BJ (cell line): Measurements from ENCODE around the gene SHMT2. TPM values are rescaled to one million over a fixed set of nuclear protein-coding genes. Genes with fewer than 3 reads are reported as not detected.

Source experiments
- CTCF ChIA-PET: fragments of 350-600 bp; formaldehyde crosslinking; extraction: SDS; loops from one replicate; lab custom pipeline; 2021; ENCODE audit warnings: antibody characterized with exemption, inconsistent platforms; lab: Yijun Ruan, JAX
- POLR2A ChIA-PET: fragments of 300-600 bp; sonication (Branson Sonifier 250); formaldehyde crosslinking; extraction: SDS; loops from one replicate; lab custom pipeline; 2021; ENCODE audit warnings: antibody characterized with exemption; lab: Charles Lee
- DNase-seq: peaks from one replicate; pipeline ENCODE4 v3.0.0-alpha.2; 2011; ENCODE audit warnings: low read depth
- H3K27me3 ChIP-seq: 2 replicates; pipeline ENCODE4 v1.6.0; 2011; ENCODE audit warnings: low read length; ENCODE audit not compliant: control insufficient read depth, insufficient read depth
- H3K36me3 ChIP-seq: 2 replicates; pipeline ENCODE4 v1.5.1; 2011; ENCODE audit warnings: low read length; ENCODE audit not compliant: control insufficient read depth, insufficient read depth
- H3K4me3 ChIP-seq: 2 replicates; pipeline ENCODE4 v1.5.1; 2011; ENCODE audit warnings: low read depth, mild to moderate bottlenecking, control low read depth, low read length
- CTCF ChIP-seq: IDR thresholded peaks from 2 replicates; pipeline ENCODE4 v1.5.1; 2011; ENCODE audit warnings: low read depth, mild to moderate bottlenecking, control low read depth, inconsistent platforms, low read length, moderate library complexity; ENCODE audit not compliant: insufficient read depth
- polyA minus RNA-seq: library from RNA; depleted of rRNA, polyadenylated mRNA; stranded (reverse); fragments of >200 nt; gene quantifications from 2 replicates; pipeline ENCODE4 v1.2.3, GENCODE V29; 2011; rRNA and poly(A)+ RNA removed
- polyA plus RNA-seq: library from polyadenylated mRNA; depleted of rRNA; stranded (reverse); fragments of >200 nt; gene quantifications from 2 replicates; pipeline ENCODE4 v1.2.3, GENCODE V29; 2011; rRNA removed

SHMT2 gene
- polyA plus RNA-seq (299 and 550 TPM in 2 replicates), polyA minus RNA-seq (213 and 403 TPM in 2 replicates)

- CTCF ChIA-PET = interaction anchor here (0.8 to 12.2 kb wide), 11 partner anchors 11 to 469 kb away, joined by 3 to 235 read pairs (median 4); partner anchors contain the start of genes GLI1 and NXPH4
- H3K27me3 ChIP-seq = no peaks in the 10 kb centered on the region
- POLR2A ChIA-PET = interaction anchor here (0.5 to 2.6 kb wide), 10 partner anchors 7 to 277 kb away, joined by 3 to 12 read pairs (median 4); a partner anchor contains a TSS
- H3K36me3 ChIP-seq = peaks cover 30% of the 10 kb centered on the region
- DNase-seq = peak; percentile 69
- H3K4me3 ChIP-seq = peak within 1 kb of the TSS; percentile 76
- no peak for TF ChIP-seq CTCF
Measured at GRCh38 chr12:57229634-57230380, at the start of gene SHMT2. Gene SHMT2 (plus strand): TSS chr12:57229711. CDS start chr12:57229779, 68 bp downstream.

- Histone ChIP-seq H3K4me3 (no peak overlapping the region), H3K27me3 (no peaks in the 10 kb centered on the region), H3K36me3 (peaks cover 82% of the 10 kb centered on the region)
- ChIA-PET CTCF (interaction anchor here (0.8 to 12.5 kb wide), 6 partner anchors 10 to 111 kb away, joined by 3 to 181 read pairs (median 10); partner anchors contain the start of genes LRP1 and STAT6), POLR2A (no interaction called here)
- DNase-seq = no peak
- no peak for TF ChIP-seq CTCF
Measured at GRCh38 chr12:57180321-57180989, 49.1 kb upstream of the SHMT2 start.

GRCh38 chr12:57181072-57181471 lies 48.4 kb upstream of the SHMT2 start:
- POLR2A ChIA-PET = interaction anchor here (0.6 kb wide), 1 partner anchor 53 kb away, joined by 5 read pairs; the partner anchor contains the start of gene LRP1
- H3K36me3 ChIP-seq = peaks cover 82% of the 10 kb centered on the region
- CTCF ChIA-PET = interaction anchor here (0.9 to 12.5 kb wide), 10 partner anchors 8 to 112 kb away, joined by 3 to 181 read pairs (median 5); partner anchors contain the start of genes LRP1 and STAT6

GRCh38 chr12:57181561-57182155 lies 47.9 kb upstream of the SHMT2 start:
- TF ChIP-seq CTCF = no peak
- ChIA-PET POLR2A (interaction anchor here (0.6 kb wide), 1 partner anchor 54 kb away, joined by 5 read pairs; the partner anchor contains the start of gene LRP1), CTCF (interaction anchor here (1.0 to 12.5 kb wide), 8 partner anchors 9 to 70 kb away, joined by 3 to 181 read pairs (median 6); partner anchors contain the start of genes LRP1 and STAT6)
- H3K4me3 ChIP-seq = no peak overlapping the region
- H3K27me3 ChIP-seq = no peaks in the 10 kb centered on the region
- H3K36me3 ChIP-seq = peaks cover 85% of the 10 kb centered on the region
- DNase-seq = peak; percentile 77

More at GRCh38 chr12:57181072-57181471, 48.4 kb upstream of the SHMT2 start:
- Histone ChIP-seq H3K27me3 (no peaks in the 10 kb centered on the region), H3K4me3 (no peak overlapping the region)
- TF ChIP-seq CTCF = no peak
- no peak for DNase-seq
